H1 (cell line): ENCODE measurements around the gene GPLD1. TPM values are rescaled to one million over a fixed set of nuclear protein-coding genes. Genes with fewer than 3 reads are reported as not detected.

ENCODE experiments used
- CTCF ChIA-PET: fragments of 300-600 bp; sonication (Branson Sonifier 250); formaldehyde crosslinking; loops from one replicate; lab custom pipeline; 2021; ENCODE audit not compliant: partially characterized antibody; lab: Charles Lee
- POLR2A ChIA-PET: fragments of 300-600 bp; sonication (Branson Sonifier 250); formaldehyde crosslinking; loops from one replicate; lab custom pipeline; 2021; ENCODE audit warnings: inconsistent platforms; ENCODE audit not compliant: partially characterized antibody; lab: Charles Lee
- DNase-seq, 2 experiments: peaks; one replicate each; pipeline versions ENCODE4 v3.0.0 to v3.0.0-alpha.2; 2010 to 2022; ENCODE audit warnings: low spot score in 2 of 2, low read depth in 1 of 2, mixed read lengths in 1 of 2
- FAIRE-seq: peaks from 2 replicates; lab custom pipeline; 2011; peaks lifted over from hg19 to GRCh38; lab: Jason Lieb, UNC
- H2AFZ ChIP-seq: 2 replicates; pipeline ENCODE4 v1.8.1; 2012; ENCODE audit warnings: low read length, inconsistent platforms
- H2AK5ac ChIP-seq: 2 replicates; pipeline ENCODE4 v1.6.1; 2013; ENCODE audit warnings: low read depth, low read length
- H2BK120ac ChIP-seq: replicated peaks from 2 replicates; pipeline ENCODE3; 2013; ENCODE audit warnings: low read depth, low read length, inconsistent platforms
- H2BK12ac ChIP-seq: 2 replicates; pipeline ENCODE4 v1.6.1; 2013; ENCODE audit warnings: low read depth, low read length
- H2BK15ac ChIP-seq: 2 replicates; pipeline ENCODE4 v1.6.1; 2013; ENCODE audit warnings: low read length
- H2BK20ac ChIP-seq: 2 replicates; pipeline ENCODE4 v1.6.1; 2013; ENCODE audit warnings: low read length
- H2BK5ac ChIP-seq: 2 replicates; pipeline ENCODE4 v1.6.1; 2013; ENCODE audit warnings: low read depth, low read length
- H3K14ac ChIP-seq: 2 replicates; pipeline ENCODE4 v1.6.1; 2013; ENCODE audit warnings: inconsistent platforms; ENCODE audit not compliant: insufficient read length
- H3K18ac ChIP-seq: 2 replicates; pipeline ENCODE4 v1.6.1; 2013; ENCODE audit warnings: low read length; ENCODE audit errors: extremely low read depth
- H3K23ac ChIP-seq: 2 replicates; pipeline ENCODE4 v1.6.1; 2013; ENCODE audit warnings: inconsistent platforms; ENCODE audit not compliant: insufficient read length
- H3K23me2 ChIP-seq: 2 replicates; pipeline ENCODE4 v1.6.1; 2013; ENCODE audit warnings: low read depth, low read length
- H3K27ac ChIP-seq: 2 replicates; pipeline ENCODE4 v1.6.1; 2011; ENCODE audit warnings: low read depth, low read length, inconsistent platforms
- H3K27me3 ChIP-seq, 4 experiments: replicated peaks in 1 of 4; 1 replicate in 1 of 4; 2 replicates in 3 of 4; pipeline versions ENCODE4 v1.6.1 to v1.8.1; 2011 to 2013; ENCODE audit warnings: low read length in 3 of 4, mild to moderate bottlenecking in 3 of 4, inconsistent platforms in 2 of 4, mixed read lengths in 2 of 4, moderate library complexity in 1 of 4; ENCODE audit not compliant: control insufficient read depth in 3 of 4, insufficient read depth in 3 of 4; ENCODE audit errors: extremely low read depth in 1 of 4
- H3K36me3 ChIP-seq, 4 experiments: 2 replicates each; pipeline versions ENCODE4 v1.6.1 to v1.8.1; 2011 to 2013; ENCODE audit warnings: mild to moderate bottlenecking in 4 of 4, low read length in 3 of 4, moderate library complexity in 2 of 4, control low read depth in 1 of 4, inconsistent platforms in 1 of 4; ENCODE audit not compliant: insufficient read depth in 4 of 4, control insufficient read depth in 2 of 4
- H3K4ac ChIP-seq: replicated peaks from 2 replicates; pipeline ENCODE3; 2013; ENCODE audit warnings: low read length, low read depth, mixed read lengths, inconsistent platforms; ENCODE audit not compliant: insufficient read length
- H3K4me1 ChIP-seq, 4 experiments: replicated peaks in 1 of 4; 1 replicate in 1 of 4; 2 replicates in 3 of 4; pipeline versions ENCODE4 v1.6.1 to v1.8.1; 2011 to 2013; ENCODE audit warnings: low read length in 3 of 4, inconsistent platforms in 2 of 4, mixed read lengths in 1 of 4; ENCODE audit not compliant: insufficient read depth in 4 of 4, control insufficient read depth in 3 of 4
- H3K4me2 ChIP-seq, 2 experiments: 2 replicates each; pipeline versions ENCODE4 v1.6.1 to v1.8.1; 2011 to 2013; ENCODE audit warnings: low read depth in 2 of 2, low read length in 2 of 2, control low read depth in 1 of 2, inconsistent platforms in 1 of 2, mild to moderate bottlenecking in 1 of 2; ENCODE audit not compliant: insufficient read depth in 1 of 2
- H3K4me3 ChIP-seq, 4 experiments: fragments of 200-600, 300-600 bp in 1 of 4; sonication (generic), shearing (Covaris generic), sonication (Bioruptor Twin) in 1 of 4; 2 replicates each; pipeline versions ENCODE4 v1.5.1 to v1.8.1; 2011 to 2016; ENCODE audit warnings: low read length in 4 of 4, low read depth in 3 of 4, control low read depth in 2 of 4, inconsistent platforms in 2 of 4, mild to moderate bottlenecking in 2 of 4, mixed read lengths in 1 of 4, moderate library complexity in 1 of 4; ENCODE audit not compliant: insufficient read depth in 2 of 4; ENCODE audit errors: extremely low read depth in 1 of 4
- H3K56ac ChIP-seq: replicated peaks from 2 replicates; pipeline ENCODE3; 2013; ENCODE audit warnings: low read depth, mild to moderate bottlenecking, mixed read lengths, low read length, inconsistent platforms; ENCODE audit not compliant: insufficient read length
- H3K79me1 ChIP-seq: 2 replicates; pipeline ENCODE4 v1.6.1; 2013; ENCODE audit warnings: low read depth, low read length, control low read depth
- H3K79me2 ChIP-seq, 2 experiments: 2 replicates each; pipeline versions ENCODE4 v1.6.1 to v1.8.1; 2012 to 2013; ENCODE audit warnings: low read length in 2 of 2, mild to moderate bottlenecking in 2 of 2, inconsistent platforms in 1 of 2; ENCODE audit not compliant: insufficient read depth in 2 of 2, control insufficient read depth in 1 of 2
- H3K9ac ChIP-seq, 4 experiments: replicated peaks in 1 of 4; 1 replicate in 1 of 4; 2 replicates in 3 of 4; pipeline versions ENCODE4 v1.6.1 to v1.8.1; 2011 to 2013; ENCODE audit warnings: low read depth in 3 of 4, low read length in 3 of 4, control low read depth in 2 of 4, mild to moderate bottlenecking in 2 of 4, moderate library complexity in 2 of 4, inconsistent platforms in 1 of 4; ENCODE audit errors: extremely low read depth in 1 of 4
- H3K9me3 ChIP-seq, 2 experiments: 2 replicates each; pipeline versions ENCODE4 v1.6.1 to v1.8.1; 2012 to 2013; ENCODE audit warnings: mild to moderate bottlenecking in 2 of 2, moderate library complexity in 2 of 2, control low read depth in 1 of 2, inconsistent platforms in 1 of 2, low read depth in 1 of 2, low read length in 1 of 2, mixed read lengths in 1 of 2; ENCODE audit not compliant: insufficient read depth in 2 of 2
- H4K20me1 ChIP-seq, 2 experiments: replicated peaks in 1 of 2; 2 replicates each; pipeline versions ENCODE3 to v1.8.1; 2011 to 2013; ENCODE audit warnings: inconsistent platforms in 2 of 2, low read length in 2 of 2, mild to moderate bottlenecking in 1 of 2; ENCODE audit not compliant: insufficient read depth in 2 of 2, control insufficient read depth in 1 of 2
- H4K5ac ChIP-seq: 2 replicates; pipeline ENCODE4 v1.6.1; 2013; ENCODE audit warnings: low read length, low read depth, mixed read lengths, inconsistent platforms; ENCODE audit not compliant: insufficient read length
- H4K8ac ChIP-seq: 2 replicates; pipeline ENCODE4 v1.8.0; 2013; ENCODE audit warnings: mild to moderate bottlenecking, moderate library complexity, low read length, inconsistent platforms; ENCODE audit not compliant: insufficient read depth; ENCODE audit errors: extremely low read depth
- H4K91ac ChIP-seq: replicated peaks from 2 replicates; pipeline ENCODE3; 2013; ENCODE audit warnings: low read length, mixed read lengths, inconsistent platforms; ENCODE audit not compliant: insufficient read length
- CBX8 ChIP-seq: fragments of 300-800, 300-1000 bp; sonication (generic); IDR thresholded peaks from 2 replicates; pipeline ENCODE4 v1.7.1; 2016; ENCODE audit warnings: low read depth, low read length, borderline replicate concordance
- CEBPB ChIP-seq: IDR thresholded peaks from 2 replicates; pipeline ENCODE4 v1.6.1; 2012; ENCODE audit warnings: low read depth, low read length
- HDAC2 ChIP-seq, 2 experiments: fragments of 300-600 bp in 1 of 2; sonication (generic) in 1 of 2; IDR thresholded peaks; 2 replicates each; pipeline ENCODE4 v1.6.1; 2011 to 2012; ENCODE audit warnings: low read depth in 2 of 2, low read length in 2 of 2, mild to moderate bottlenecking in 2 of 2, moderate library complexity in 2 of 2, borderline replicate concordance in 1 of 2, inconsistent platforms in 1 of 2
- MAFK ChIP-seq: IDR thresholded peaks from 2 replicates; pipeline ENCODE4 v1.6.1; 2012; ENCODE audit warnings: low read depth, mild to moderate bottlenecking, improper control_type of control experiment, low read length
- NANOG ChIP-seq: IDR thresholded peaks from 2 replicates; pipeline ENCODE4 v1.6.1; 2011; ENCODE audit warnings: low read length, low read depth, mild to moderate bottlenecking, inconsistent platforms; ENCODE audit not compliant: insufficient read depth, poor library complexity, severe bottlenecking
- POLR2A ChIP-seq, 2 experiments: IDR thresholded peaks; 1 replicate in 1 of 2; 2 replicates in 1 of 2; pipeline ENCODE4 v1.6.1; 2011; ENCODE audit warnings: low read depth in 2 of 2, low read length in 2 of 2, mild to moderate bottlenecking in 2 of 2; ENCODE audit errors: control extremely low read depth in 1 of 2
- RBBP5 ChIP-seq: IDR thresholded peaks from 2 replicates; pipeline ENCODE4 v1.7.1; 2012; ENCODE audit warnings: low read depth, mild to moderate bottlenecking, inconsistent platforms, low read length, moderate library complexity, borderline replicate concordance
- RNF2 ChIP-seq: fragments of 200-900, 300-1000 bp; sonication (generic); IDR thresholded peaks from 2 replicates; pipeline ENCODE4 v1.7.1; 2016; ENCODE audit warnings: borderline replicate concordance, low read depth, mild to moderate bottlenecking, antibody characterized with exemption, low read length; ENCODE audit not compliant: poor library complexity, severe bottlenecking; ENCODE audit errors: missing control alignments
- SAP30 ChIP-seq: fragments of 300-600 bp; sonication (generic); IDR thresholded peaks from 2 replicates; pipeline ENCODE4 v1.7.1; 2012; ENCODE audit warnings: low read length, moderate library complexity, mild to moderate bottlenecking, inconsistent platforms; ENCODE audit not compliant: insufficient read depth, insufficient replicate concordance
- SUZ12 ChIP-seq: fragments of 200-600 bp; sonication (generic); IDR thresholded peaks from 2 replicates; pipeline ENCODE4 v1.6.1; 2012; ENCODE audit warnings: mild to moderate bottlenecking, inconsistent platforms, low read length, moderate library complexity, mixed read lengths
- TCF12 ChIP-seq: IDR thresholded peaks from 2 replicates; pipeline ENCODE4 v1.6.1; 2011; ENCODE audit warnings: low read depth, mild to moderate bottlenecking, low read length
- YY1 ChIP-seq: IDR thresholded peaks from 2 replicates; pipeline ENCODE4 v1.6.1; 2011; ENCODE audit warnings: low read depth, mild to moderate bottlenecking, low read length
- WGBS, 2 experiments: shearing (Covaris generic) in 1 of 2; methylation state at CpG; one replicate each; pipeline versions ENCODE4 v1.1.6 to v1.1.7; 2013 to 2015; ENCODE audit warnings: low lambda C conversion rate in 2 of 2, mixed read lengths in 2 of 2, inconsistent platforms in 1 of 2, low coverage in 1 of 2, missing lambda C conversion rate in 1 of 2; ENCODE audit not compliant: insufficient replicate concordance in 2 of 2, insufficient coverage in 1 of 2, insufficient read length in 1 of 2; ENCODE audit errors: extremely low coverage in 1 of 2, missing lambda C conversion rate in 1 of 2; 5-methylcytosine and 5-hydroxymethylcytosine counted together
- polyA plus RNA-seq, 7 experiments: library from polyadenylated mRNA; depleted of rRNA in 3 of 7; stranded (reverse) in 5 of 7; unstranded in 2 of 7; fragments of >200 nt in 5 of 7; fragments of 200-250 nt in 2 of 7; gene quantifications; 1 replicate in 5 of 7; 2 replicates in 1 of 7; 4 replicates in 1 of 7; pipeline versions ENCODE4 v1.2.1 to v1.2.3, GENCODE V29; 2011 to 2013; ENCODE audit warnings: missing spikeins in 2 of 7, mixed read lengths in 2 of 7
- total RNA-seq: library from RNA; stranded (reverse); fragmentation: NEBNext Ultra II Directional; extraction: Animal tissue kit (Norgen Biotek cat#: 25700); gene quantifications from 2 replicates; pipeline ENCODE4 v1.2.1, GENCODE V29; 2021
- TF ChIP-seq, protein P1 (sequence below): IDR thresholded peaks from 2 replicates; pipeline ENCODE4 v1.6.1; 2011; ENCODE audit warnings: low read depth, mild to moderate bottlenecking, low read length; ENCODE audit not compliant: insufficient read depth

The GPLD1 gene
- total and polyA plus RNA-seq, 2 of the 8 experiments (the other 6 are each of a cell fraction or from before 2014, with no cell fraction given), result 3.7 to 5.3 TPM

DNA sequence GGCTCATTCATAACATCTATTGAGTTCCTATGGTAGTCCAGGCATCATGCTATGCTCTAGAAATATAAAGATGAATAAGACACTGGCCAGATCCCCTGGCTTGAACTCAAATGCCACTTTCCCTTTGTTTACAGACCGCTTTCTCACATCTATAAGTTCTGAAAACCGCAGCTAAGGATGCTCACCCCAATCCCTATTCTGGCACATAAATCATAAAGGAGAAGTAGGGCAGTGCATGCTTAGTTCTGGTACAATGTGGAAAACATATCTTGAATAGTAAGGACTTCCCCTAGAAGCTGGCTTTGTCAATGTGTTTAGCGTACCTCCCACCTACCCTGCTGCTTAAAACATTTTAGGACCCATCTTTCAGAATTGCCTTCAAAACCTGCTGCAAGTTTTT lies 60.2 kb downstream of the GPLD1 start:
- Histone ChIP-seq H3K4me3 (no peak overlapping the region), H2BK20ac (no peak overlapping the region), H3K4ac (no peak overlapping the region), H3K9me3 (no peaks in the 10 kb centered on the region), H3K4me2 (no peak overlapping the region), H2AK5ac (no peak overlapping the region), H3K14ac (no peak overlapping the region), H3K23me2 (no peaks in the 10 kb centered on the region), H2BK15ac (no peak overlapping the region), H3K18ac (no peak overlapping the region), H3K23ac (no peak overlapping the region), H2BK12ac (no peak overlapping the region), H3K4me1 (no peaks in the 10 kb centered on the region), H3K36me3 (peaks cover 2 to 19% (median 15%) of the 10 kb centered on the region in 4 experiments; a peak in 7 of 8 replicates), H3K27ac (no peak overlapping the region), H2BK5ac (no peak overlapping the region), H3K79me1 (no peaks in the 10 kb centered on the region), H4K5ac (no peak overlapping the region), H4K91ac (no peak overlapping the region), H4K8ac (no peak overlapping the region), H2AFZ (no peak overlapping the region), H3K27me3 (no peaks in the 10 kb centered on the region), H3K9ac (no peak overlapping the region), H3K79me2 (no peaks in the 10 kb centered on the region), H3K56ac (no peak overlapping the region), H4K20me1 (no peaks in the 10 kb centered on the region), H2BK120ac (no peak overlapping the region)
- FAIRE-seq (no peak), DNase-seq (no peak)
- 97% methylated on average over 3 of the region's 3 CpGs; no CpG with 5 or more reads in 1 of the 2 experiments for WGBS, 2 experiments
- ChIA-PET CTCF (interaction anchor here (1.2 to 4.1 kb wide), 6 partner anchors 8 to 93 kb away, joined by 3 to 26 read pairs (median 13); partner anchors contain the start of gene ALDH5A1), POLR2A (interaction anchor here (2.0 to 4.6 kb wide), 3 partner anchors 24 to 66 kb away, joined by 5 to 16 read pairs (median 7); partner anchors contain the start of genes ALDH5A1 and MRS2)
- no peak for TF ChIP-seq CBX8
- TF ChIP-seq RNF2, result no peak
- TF ChIP-seq, protein P1, sequence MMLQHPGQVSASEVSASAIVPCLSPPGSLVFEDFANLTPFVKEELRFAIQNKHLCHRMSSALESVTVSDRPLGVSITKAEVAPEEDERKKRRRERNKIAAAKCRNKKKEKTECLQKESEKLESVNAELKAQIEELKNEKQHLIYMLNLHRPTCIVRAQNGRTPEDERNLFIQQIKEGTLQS, result no peak
- TF ChIP-seq NANOG, result no peak
- no peak for TF ChIP-seq MAFK
- no peak for TF ChIP-seq YY1
- no peak for TF ChIP-seq SAP30
- no peak for TF ChIP-seq RBBP5
- TF ChIP-seq CEBPB, result no peak
- TF ChIP-seq TCF12, result no peak
- no peak for TF ChIP-seq POLR2A (IDR thresholded peaks at IDR 0.05; ENCODE audit: control extremely low read depth in 1 of 2, low read depth in 2 of 2, low read length in 2 of 2)
- TF ChIP-seq HDAC2 (IDR thresholded peaks at IDR 0.05; ENCODE audit: borderline replicate concordance in 1 of 2, low read depth in 2 of 2, low read length in 2 of 2), result no peak
- no peak for TF ChIP-seq SUZ12
